Hepatocyte (in vitro differentiated cells): ENCODE measurements around the gene ZBTB43. TPM values are rescaled to one million over a fixed set of nuclear protein-coding genes. Genes with fewer than 3 reads are reported as not detected.

Experiments used
- DNase-seq: peaks from one replicate; pipeline ENCODE4 v3.0.0-alpha.2; 2016; ENCODE audit warnings: low spot score
- H2AFZ ChIP-seq: fragments of 200-600 bp; sonication (generic); 2 replicates; pipeline ENCODE4 v1.6.0; 2016; ENCODE audit warnings: antibody characterized with exemption, mild to moderate bottlenecking
- H3K27ac ChIP-seq: fragments of 200-600 bp; sonication (generic); 2 replicates; pipeline ENCODE4 v1.5.1; 2016; ENCODE audit warnings: mild to moderate bottlenecking
- H3K27me3 ChIP-seq: fragments of 200-600 bp; sonication (generic); 2 replicates; pipeline ENCODE4 v1.6.1; 2016
- H3K36me3 ChIP-seq: fragments of 200-600 bp; sonication (generic); replicated peaks from 2 replicates; pipeline ENCODE4 v1.5.1; 2016; ENCODE audit warnings: low read depth; ENCODE audit not compliant: insufficient read depth
- H3K4me1 ChIP-seq: fragments of 200-600 bp; sonication (generic); 2 replicates; pipeline ENCODE4 v1.5.1; 2016; ENCODE audit warnings: mild to moderate bottlenecking, moderate library complexity; ENCODE audit not compliant: insufficient read depth
- H3K4me2 ChIP-seq: fragments of 200-600 bp; sonication (generic); 2 replicates; pipeline ENCODE4 v1.6.0; 2016
- H3K4me3 ChIP-seq: fragments of 200-600 bp; sonication (generic); 2 replicates; pipeline ENCODE4 v1.5.1; 2016; ENCODE audit warnings: mild to moderate bottlenecking
- H3K79me2 ChIP-seq: fragments of 200-600 bp; sonication (generic); 2 replicates; pipeline ENCODE4 v1.6.0; 2017; ENCODE audit warnings: mild to moderate bottlenecking
- H3K9me2 ChIP-seq: fragments of 200-600 bp; sonication (generic); replicated peaks from 2 replicates; pipeline ENCODE4 v1.6.0; 2017; ENCODE audit warnings: mild to moderate bottlenecking; ENCODE audit not compliant: insufficient read depth
- H3K9me3 ChIP-seq: fragments of 200-600 bp; sonication (generic); 2 replicates; pipeline ENCODE4 v1.5.1; 2016; ENCODE audit warnings: low read depth, mild to moderate bottlenecking
- H4K20me1 ChIP-seq: fragments of 200-600 bp; sonication (generic); 2 replicates; pipeline ENCODE4 v1.6.0; 2016; ENCODE audit warnings: mild to moderate bottlenecking; ENCODE audit not compliant: insufficient read depth, poor library complexity, severe bottlenecking
- CTCF ChIP-seq: fragments of 200-600 bp; sonication (generic); IDR thresholded peaks from 2 replicates; pipeline ENCODE4 v1.5.1; 2016; ENCODE audit warnings: antibody characterized with exemption, mild to moderate bottlenecking; ENCODE audit not compliant: poor library complexity
- EZH2 ChIP-seq: fragments of 200-600 bp; sonication (generic); IDR thresholded peaks from 2 replicates; pipeline ENCODE4 v1.6.1; 2016; ENCODE audit warnings: antibody characterized with exemption, mild to moderate bottlenecking, borderline replicate concordance
- EZH2phosphoT487 ChIP-seq: fragments of 200-600 bp; sonication (generic); IDR thresholded peaks from one replicate; pipeline ENCODE4 v1.6.1; 2018; ENCODE audit warnings: antibody characterized with exemption, mild to moderate bottlenecking, low read depth, moderate library complexity; ENCODE audit not compliant: unreplicated experiment, severe bottlenecking
- WGBS: methylation state at CpG from one replicate; pipeline ENCODE4 v1.1.6; 2016; ENCODE audit warnings: low lambda C conversion rate; ENCODE audit errors: missing lambda C conversion rate; 5-methylcytosine and 5-hydroxymethylcytosine counted together
- polyA plus RNA-seq: library from polyadenylated mRNA; unstranded; fragments of >200 nt; fragmentation: Nextera tagmentation; extraction: Ambion mirVana; gene quantifications from 2 replicates; pipeline ENCODE4 v1.2.1, GENCODE V29; 2016
- total RNA-seq: library from RNA; depleted of rRNA; stranded (reverse); fragments of >200 nt; gene quantifications from 2 replicates; pipeline ENCODE4 v1.2.3, GENCODE V29; 2014

The ZBTB43 gene
- total and polyA plus RNA-seq, 2 experiments from 2014 or later = 14.9 to 16.4 TPM

DNA sequence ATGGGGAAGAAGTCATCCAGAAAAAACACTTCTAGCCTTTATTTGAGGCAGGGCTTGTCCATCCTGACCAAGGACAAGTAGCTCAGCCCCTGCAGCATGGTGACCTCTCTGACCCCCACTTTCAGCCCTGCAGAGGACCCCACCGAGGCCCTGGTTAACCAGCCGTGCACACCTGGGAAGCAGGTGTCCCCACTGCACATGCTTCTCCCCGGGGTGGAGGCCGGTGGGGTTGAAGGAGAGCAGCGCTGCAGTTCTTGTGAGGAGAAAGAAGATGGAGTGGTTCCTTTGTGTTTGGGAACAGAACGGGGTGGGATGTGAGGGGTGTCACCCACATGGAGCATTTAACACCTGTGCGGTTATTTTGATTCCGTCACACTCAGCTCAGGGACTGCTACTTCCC is 34.5 kb downstream of the ZBTB43 start:
- Histone ChIP-seq H3K27ac (no peak overlapping the region), H3K4me3 (no peak overlapping the region), H3K36me3 (peaks cover under 1% of the 10 kb centered on the region), H3K9me3 (no peaks in the 10 kb centered on the region), H3K27me3 (no peaks in the 10 kb centered on the region), H3K4me2 (no peak overlapping the region), H3K79me2 (peaks cover 34% of the 10 kb centered on the region), H2AFZ (no peak overlapping the region), H3K9me2 (no peaks in the 10 kb centered on the region), H3K4me1 (no peaks in the 10 kb centered on the region), H4K20me1 (peaks cover 25% of the 10 kb centered on the region)
- DNase-seq = no peak
- TF ChIP-seq CTCF = no peak
- no peak for TF ChIP-seq EZH2phosphoT487
- no peak for TF ChIP-seq EZH2
- 90% methylated on average over 8 of the region's 8 CpGs for WGBS

- H3K27ac ChIP-seq = no peak overlapping the region
- H2AFZ ChIP-seq = no peak overlapping the region
- H3K27me3 ChIP-seq = no peaks in the 10 kb centered on the region
- H3K4me2 ChIP-seq = no peak overlapping the region
- no peaks in the 10 kb centered on the region for H3K9me3 ChIP-seq
- H4K20me1 ChIP-seq = peaks cover 4% of the 10 kb centered on the region
- no peak overlapping the region for H3K4me3 ChIP-seq
- TF ChIP-seq CTCF (no peak), EZH2 (no peak), EZH2phosphoT487 (no peak)
- DNase-seq = no peak
- H3K36me3 ChIP-seq = no peaks in the 10 kb centered on the region
- H3K4me1 ChIP-seq = no peaks in the 10 kb centered on the region
- no peaks in the 10 kb centered on the region for H3K9me2 ChIP-seq
- peaks cover 10% of the 10 kb centered on the region for H3K79me2 ChIP-seq
- WGBS = 91% methylated on average over 13 of the region's 13 CpGs
Observed at GRCh38 chr9:126842220-126842842, 37.5 kb downstream of the ZBTB43 start.

DNA sequence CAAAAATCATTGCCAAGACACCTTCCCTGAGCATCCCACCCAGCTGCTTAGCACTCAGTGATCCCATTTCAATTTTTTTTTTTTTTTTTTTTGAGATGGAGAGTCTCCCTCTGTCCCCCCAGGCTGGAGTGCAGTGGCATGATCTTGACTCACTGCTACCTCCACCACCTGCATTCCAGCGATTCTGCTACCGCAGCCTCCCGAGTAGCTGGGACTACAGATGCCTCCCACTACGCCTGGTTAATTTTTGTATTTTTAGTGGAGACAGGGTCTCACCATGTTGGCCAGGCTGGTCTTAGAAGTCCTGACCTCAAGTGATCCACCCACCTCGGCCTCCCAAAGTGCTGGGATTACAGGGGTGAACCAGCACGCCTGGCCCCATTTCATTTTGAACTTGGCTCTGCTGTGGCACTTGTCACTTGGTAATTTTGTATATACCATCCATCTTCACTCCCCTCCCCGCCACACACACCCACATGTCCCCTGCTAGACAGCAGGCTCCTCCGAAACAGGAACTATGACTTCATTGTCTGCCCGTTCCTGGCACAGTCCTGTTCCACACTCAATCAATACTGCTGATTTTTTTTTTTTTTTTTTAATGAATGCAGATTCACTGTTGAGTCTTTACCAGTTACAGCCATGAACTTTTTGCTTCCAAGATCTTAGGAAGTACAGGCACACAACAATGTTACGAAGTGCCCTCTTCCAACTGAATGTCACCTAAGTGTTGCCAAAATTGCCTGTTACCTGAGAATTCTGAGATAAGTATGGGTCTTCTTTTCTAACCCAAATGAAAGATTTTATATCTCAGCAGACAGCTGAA is 38.3 kb downstream of the ZBTB43 start:
- no peak for DNase-seq
- no peak overlapping the region for H2AFZ ChIP-seq
- H3K9me3 ChIP-seq = no peaks in the 10 kb centered on the region
- no peaks in the 10 kb centered on the region for H3K27me3 ChIP-seq
- WGBS = 85% methylated on average over 10 of the region's 10 CpGs
- peaks cover 4% of the 10 kb centered on the region for H4K20me1 ChIP-seq
- H3K4me1 ChIP-seq = no peaks in the 10 kb centered on the region
- H3K79me2 ChIP-seq = peaks cover 1% of the 10 kb centered on the region
- no peak overlapping the region for H3K4me3 ChIP-seq
- TF ChIP-seq CTCF (no peak), EZH2 (no peak), EZH2phosphoT487 (no peak)
- H3K36me3 ChIP-seq = no peaks in the 10 kb centered on the region
- no peaks in the 10 kb centered on the region for H3K9me2 ChIP-seq
- no peak overlapping the region for H3K27ac ChIP-seq
- no peak overlapping the region for H3K4me2 ChIP-seq
